Measurements from ENCODE around the gene NFATC2IP.
"Not testable (repeated sequence)": the region's sequence is repeated elsewhere in the genome, so short reads cannot be mapped to it uniquely, and the experiment has no call there.

- TF ChIP-seq EZH2 (IDR thresholded peaks at IDR 0.05; ENCODE audit: borderline replicate concordance, insufficient read depth, low read length, poor library complexity, severe bottlenecking); TAF1 (IDR thresholded peaks at IDR 0.05; ENCODE audit: low read depth); CTCF (IDR thresholded peaks at IDR 0.05; ENCODE audit: poor library complexity, severe bottlenecking); MXI1 (conservative IDR thresholded peaks at IDR 0.05; ENCODE audit: poor library complexity, severe bottlenecking): not testable (repeated sequence)
These were observed 53.9 kb downstream of the NFATC2IP start for GRCh38 chr16:29004496-29005139.

Data from neural cell (in vitro differentiated cells).